GM19324 (cell line): ENCODE measurements around the gene TET3.
"Not testable (repeated sequence)": the region's sequence is repeated elsewhere in the genome, so short reads cannot be mapped to it uniquely, and the experiment has no call there.

ENCODE experiments used
- ATAC-seq: cut with Tn5 transposase; IDR thresholded peaks from one replicate; pipeline ENCODE4 v1.9.1; 2021; ENCODE audit warnings: mild to moderate bottlenecking, moderate library complexity; ENCODE audit not compliant: unreplicated experiment, low FRiP score

Gene TET3

GRCh38 chr2:73984203-73984921 is at the start of gene TET3:
Gene TET3, plus strand, starts transcription at chr2:73984910. Its CDS starts 1,494 bp downstream, at chr2:73986404.
- ATAC-seq, result peak; percentile 52

- no peak for ATAC-seq
Measured at GRCh38 chr2:73935641-73936040, 49.1 kb upstream of the TET3 start.

GRCh38 chr2:73937103-73937885 is 47.4 kb upstream of the TET3 start:
- no peak for ATAC-seq

- no peak for ATAC-seq
Measured at GRCh38 chr2:73937899-73938298, 46.8 kb upstream of the TET3 start.

GRCh38 chr2:73938718-73939352 is 45.9 kb upstream of the TET3 start:
- ATAC-seq, result no peak

GRCh38 chr2:73939419-73939818 is 45.3 kb upstream of the TET3 start:
- no peak for ATAC-seq

- ATAC-seq, result not testable (repeated sequence)
Measured at GRCh38 chr2:73940066-73940465, 44.6 kb upstream of the TET3 start.

- ATAC-seq, result no peak
Measured at GRCh38 chr2:73942664-73943063, 42.0 kb upstream of the TET3 start.

GRCh38 chr2:73944714-73945113 is 40.0 kb upstream of the TET3 start:
- no peak for ATAC-seq

GRCh38 chr2:73946215-73946614 is 38.5 kb upstream of the TET3 start:
- no peak for ATAC-seq

GRCh38 chr2:73946666-73947065 is 38.0 kb upstream of the TET3 start:
- ATAC-seq, result no peak

GRCh38 chr2:73947412-73948018 is 37.2 kb upstream of the TET3 start:
- no peak for ATAC-seq

- no peak for ATAC-seq
Measured at GRCh38 chr2:73949802-73950201, 34.9 kb upstream of the TET3 start.

GRCh38 chr2:73952499-73953446 is 31.9 kb upstream of the TET3 start:
- no peak for ATAC-seq

GRCh38 chr2:73956218-73956865 is 28.4 kb upstream of the TET3 start:
- no peak for ATAC-seq

- no peak for ATAC-seq
Measured at GRCh38 chr2:73961274-73961673, 23.4 kb upstream of the TET3 start.

- no peak for ATAC-seq
Measured at GRCh38 chr2:73961823-73962615, 22.7 kb upstream of the TET3 start.

GRCh38 chr2:73962798-73963197 is 21.9 kb upstream of the TET3 start:
- ATAC-seq, result no peak
